Parathyroid adenoma (tissue), 2 donors: ENCODE measurements around the gene SORD.
"Not testable (repeated sequence)": the region's sequence is repeated elsewhere in the genome, so short reads cannot be mapped to it uniquely, and the experiment has no call there.

Experiments used
- H2AFZ ChIP-seq: fragments of 300-600 bp; sonication (generic); one replicate; pipeline ENCODE4 v1.7.0; 2017; ENCODE audit warnings: antibody characterized with exemption, mild to moderate bottlenecking
- H3K27ac ChIP-seq: fragments of 300-600 bp; sonication (generic); one replicate; pipeline ENCODE4 v1.7.0; 2017
- H3K27me3 ChIP-seq: fragments of 300-600 bp; sonication (generic); one replicate; pipeline ENCODE4 v1.7.0; 2017; ENCODE audit warnings: low read length; ENCODE audit not compliant: control insufficient read depth, insufficient read depth
- H3K36me3 ChIP-seq: fragments of 300-600 bp; sonication (generic); one replicate; pipeline ENCODE4 v1.7.0; 2017; ENCODE audit warnings: low read length; ENCODE audit not compliant: control insufficient read depth, insufficient read depth
- H3K4me1 ChIP-seq: fragments of 300-600 bp; sonication (generic); one replicate; pipeline ENCODE4 v1.7.0; 2017; ENCODE audit warnings: control low read depth
- H3K4me2 ChIP-seq: fragments of 300-600 bp; sonication (generic); one replicate; pipeline ENCODE4 v1.7.0; 2017; ENCODE audit warnings: low read length
- H3K4me3 ChIP-seq: fragments of 300-600 bp; sonication (generic); one replicate; pipeline ENCODE4 v1.7.0; 2017; ENCODE audit warnings: low read depth, low read length
- H3K79me2 ChIP-seq: fragments of 300-600 bp; sonication (generic); one replicate; pipeline ENCODE4 v1.7.0; 2017; ENCODE audit warnings: control low read depth
- H3K9ac ChIP-seq: fragments of 300-600 bp; sonication (generic); one replicate; pipeline ENCODE4 v1.7.0; 2017; ENCODE audit warnings: mild to moderate bottlenecking
- H3K9me3 ChIP-seq: fragments of 300-600 bp; sonication (generic); one replicate; pipeline ENCODE4 v1.7.0; 2017; ENCODE audit warnings: low read length; ENCODE audit not compliant: control insufficient read depth
- TF ChIP-seq, protein P1 (sequence below): fragments of 300-600 bp; sonication (generic); IDR thresholded peaks from one replicate; pipeline ENCODE4 v1.7.0; 2017; ENCODE audit warnings: antibody characterized with exemption, mild to moderate bottlenecking
- donor health status: primary hyperparathyroidism.

SORD gene

DNA sequence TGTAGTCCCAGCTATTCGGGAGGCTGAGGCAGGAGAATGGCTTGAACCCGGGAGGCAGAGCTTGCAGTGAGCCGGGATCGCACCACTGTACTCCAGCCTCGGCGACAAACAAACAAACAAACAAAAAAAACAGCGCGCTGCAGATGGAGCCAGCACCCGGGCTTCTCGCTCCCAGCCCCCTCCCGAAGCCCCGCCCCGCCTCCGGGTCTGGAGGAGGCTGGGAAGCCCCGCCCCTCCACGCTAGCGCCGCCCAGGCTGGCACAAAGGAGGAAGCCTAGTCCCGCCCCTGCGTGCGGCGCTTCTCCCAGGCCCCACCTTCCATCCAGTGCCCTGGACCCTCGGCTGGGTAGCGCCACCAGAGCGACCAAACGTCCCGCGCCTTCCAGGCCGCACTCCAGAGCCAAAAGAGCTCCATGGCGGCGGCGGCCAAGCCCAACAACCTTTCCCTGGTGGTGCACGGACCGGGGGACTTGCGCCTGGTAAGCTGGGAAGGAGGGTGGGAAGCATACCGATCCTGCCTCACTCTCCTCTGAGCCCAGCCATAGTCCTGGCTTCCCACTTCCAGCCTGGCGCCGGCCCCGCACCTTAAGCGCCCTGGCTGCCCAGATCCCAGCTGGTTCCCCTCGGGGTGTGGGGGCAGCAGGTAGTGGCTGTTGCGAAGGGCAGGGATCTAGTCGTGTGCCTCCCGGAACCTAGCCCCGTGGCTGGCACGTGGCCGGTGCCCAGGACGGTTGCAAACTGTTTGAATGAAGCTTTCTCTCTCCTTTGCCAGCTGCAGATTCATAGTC, at the start of gene SORD:
Gene SORD (plus strand): TSS at position 325 of the 788 bp plus-strand sequence. CDS start 89 bp downstream, at position 414.
- Histone ChIP-seq H3K27me3 (no peaks in the 10 kb centered on the region), H3K27ac (peak within 1 kb of the TSS; percentile 64), H3K36me3 (no peaks in the 10 kb centered on the region), H3K9ac (no peak within 1 kb of the TSS), H3K4me3 (peak within 1 kb of the TSS; percentile 65), H3K79me2 (no peaks in the 10 kb centered on the region), H2AFZ (peak within 1 kb of the TSS; percentile 91), H3K9me3 (no peaks in the 10 kb centered on the region), H3K4me1 (peaks cover 2% of the 10 kb centered on the region), H3K4me2 (peak within 1 kb of the TSS; percentile 74)
- TF ChIP-seq, protein P1, sequence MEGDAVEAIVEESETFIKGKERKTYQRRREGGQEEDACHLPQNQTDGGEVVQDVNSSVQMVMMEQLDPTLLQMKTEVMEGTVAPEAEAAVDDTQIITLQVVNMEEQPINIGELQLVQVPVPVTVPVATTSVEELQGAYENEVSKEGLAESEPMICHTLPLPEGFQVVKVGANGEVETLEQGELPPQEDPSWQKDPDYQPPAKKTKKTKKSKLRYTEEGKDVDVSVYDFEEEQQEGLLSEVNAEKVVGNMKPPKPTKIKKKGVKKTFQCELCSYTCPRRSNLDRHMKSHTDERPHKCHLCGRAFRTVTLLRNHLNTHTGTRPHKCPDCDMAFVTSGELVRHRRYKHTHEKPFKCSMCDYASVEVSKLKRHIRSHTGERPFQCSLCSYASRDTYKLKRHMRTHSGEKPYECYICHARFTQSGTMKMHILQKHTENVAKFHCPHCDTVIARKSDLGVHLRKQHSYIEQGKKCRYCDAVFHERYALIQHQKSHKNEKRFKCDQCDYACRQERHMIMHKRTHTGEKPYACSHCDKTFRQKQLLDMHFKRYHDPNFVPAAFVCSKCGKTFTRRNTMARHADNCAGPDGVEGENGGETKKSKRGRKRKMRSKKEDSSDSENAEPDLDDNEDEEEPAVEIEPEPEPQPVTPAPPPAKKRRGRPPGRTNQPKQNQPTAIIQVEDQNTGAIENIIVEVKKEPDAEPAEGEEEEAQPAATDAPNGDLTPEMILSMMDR, result no peak

DNA sequence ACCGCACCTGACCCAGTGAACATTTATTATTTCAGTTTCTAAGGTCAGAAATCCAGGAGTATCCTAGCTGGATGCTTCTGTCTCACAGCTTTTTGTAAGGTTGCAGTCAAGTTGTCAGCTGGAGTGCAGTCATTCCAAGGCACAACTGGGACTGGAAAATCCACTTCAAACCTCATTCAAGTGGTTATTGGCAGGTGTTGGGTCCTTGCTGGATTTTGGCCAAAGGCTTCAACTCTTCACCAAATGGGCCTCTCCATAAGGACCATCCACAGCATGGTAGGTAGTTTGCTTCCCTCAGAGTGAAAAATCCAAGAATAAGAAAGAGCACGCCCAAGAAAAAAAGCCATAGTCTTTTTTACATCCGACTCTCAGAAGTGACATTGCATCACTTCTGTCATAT, 46.8 kb upstream of the SORD start:
- H3K4me1 ChIP-seq, H3K27me3 ChIP-seq: not testable (repeated sequence)

DNA sequence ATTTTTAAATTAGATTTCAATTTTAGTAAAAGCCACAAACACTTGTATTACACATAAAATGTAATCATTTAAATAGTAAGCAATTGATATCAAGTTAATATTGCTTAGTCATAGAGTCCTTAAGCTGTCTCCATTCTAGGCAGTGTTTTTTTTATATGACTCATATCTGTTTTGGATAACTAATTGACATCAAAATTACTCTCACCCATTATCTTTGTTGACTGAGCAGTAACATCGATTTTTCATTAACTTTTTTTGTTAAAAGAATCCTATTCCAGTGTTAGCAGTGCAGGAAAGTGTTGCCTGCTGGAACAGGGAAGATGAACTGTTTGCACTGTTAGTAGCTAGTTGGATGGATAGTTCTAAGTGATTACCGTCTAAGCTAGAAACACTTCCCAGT, 45.2 kb upstream of the SORD start:
- H3K27ac ChIP-seq, H3K9ac ChIP-seq, H2AFZ ChIP-seq, H3K79me2 ChIP-seq, H3K9me3 ChIP-seq, H3K4me1 ChIP-seq, H3K36me3 ChIP-seq, H3K27me3 ChIP-seq, H3K4me3 ChIP-seq, H3K4me2 ChIP-seq: not testable (repeated sequence)

More for the DNA sequence above, 46.8 kb upstream of the SORD start:
- not testable (repeated sequence) for H2AFZ ChIP-seq, H3K4me2 ChIP-seq, H3K27ac ChIP-seq, H3K79me2 ChIP-seq, H3K36me3 ChIP-seq, H3K9me3 ChIP-seq, H3K9ac ChIP-seq, H3K4me3 ChIP-seq

DNA sequence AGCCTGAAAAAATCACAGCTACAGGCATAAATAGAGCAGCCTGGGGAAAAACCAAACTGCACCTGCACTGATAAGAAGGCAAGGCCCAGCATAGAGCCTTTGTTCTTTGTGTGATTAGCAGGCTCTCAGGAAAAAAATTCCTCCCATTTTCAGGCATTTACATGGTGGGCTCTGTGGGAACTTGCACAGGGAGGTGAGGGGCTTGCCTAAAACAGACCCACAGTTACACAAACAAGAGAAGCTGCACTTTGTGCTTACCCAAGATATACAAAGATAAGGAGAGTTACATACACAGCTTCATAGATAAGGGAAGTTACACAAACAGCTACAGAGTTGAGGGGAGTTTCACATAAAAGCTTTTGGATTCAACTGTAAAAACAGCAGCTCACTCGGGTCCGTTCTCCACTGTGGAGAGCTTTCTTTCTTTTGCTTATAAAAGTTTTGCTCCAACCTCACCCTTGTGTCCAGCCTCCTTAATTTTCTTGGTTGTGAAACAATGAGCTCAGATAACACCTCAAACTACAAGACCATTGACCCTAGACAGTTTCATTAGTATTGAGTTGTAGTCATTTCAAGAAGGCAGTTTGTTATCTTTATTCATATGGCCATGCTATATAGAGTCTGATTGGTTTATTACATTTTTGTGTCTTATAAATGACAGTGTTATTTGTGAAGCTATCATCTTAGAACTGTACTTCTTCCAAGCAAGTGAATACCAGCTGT, 43.2 kb upstream of the SORD start:
- H3K36me3 ChIP-seq, H3K79me2 ChIP-seq, H3K9ac ChIP-seq, H3K4me3 ChIP-seq, H3K4me2 ChIP-seq, H3K9me3 ChIP-seq, H3K27me3 ChIP-seq, H3K27ac ChIP-seq, H2AFZ ChIP-seq, H3K4me1 ChIP-seq: not testable (repeated sequence)

DNA sequence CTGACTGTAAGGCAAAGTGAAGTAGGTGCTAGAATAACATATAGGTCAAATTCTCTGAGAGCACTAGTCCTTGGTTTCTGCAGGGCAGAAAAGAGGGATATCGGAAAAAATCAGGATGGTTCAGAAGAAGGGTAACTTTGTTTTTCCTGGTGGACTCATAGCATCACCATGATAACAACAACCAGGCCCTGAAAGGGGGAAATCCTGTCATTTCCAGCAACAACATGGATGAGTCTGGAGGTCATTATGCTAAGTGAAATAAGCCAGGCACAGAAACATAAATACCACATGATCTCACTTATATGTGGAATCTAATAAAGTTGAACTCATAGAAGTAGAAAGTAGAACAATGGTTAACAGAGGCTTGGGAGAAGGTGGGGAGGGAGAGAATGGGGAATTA, 38.9 kb upstream of the SORD start:
- H3K36me3 ChIP-seq, H3K4me3 ChIP-seq, H3K4me2 ChIP-seq, H3K27ac ChIP-seq, H3K4me1 ChIP-seq, H3K9ac ChIP-seq, H3K9me3 ChIP-seq, H3K79me2 ChIP-seq, H2AFZ ChIP-seq, H3K27me3 ChIP-seq: not testable (repeated sequence)

DNA sequence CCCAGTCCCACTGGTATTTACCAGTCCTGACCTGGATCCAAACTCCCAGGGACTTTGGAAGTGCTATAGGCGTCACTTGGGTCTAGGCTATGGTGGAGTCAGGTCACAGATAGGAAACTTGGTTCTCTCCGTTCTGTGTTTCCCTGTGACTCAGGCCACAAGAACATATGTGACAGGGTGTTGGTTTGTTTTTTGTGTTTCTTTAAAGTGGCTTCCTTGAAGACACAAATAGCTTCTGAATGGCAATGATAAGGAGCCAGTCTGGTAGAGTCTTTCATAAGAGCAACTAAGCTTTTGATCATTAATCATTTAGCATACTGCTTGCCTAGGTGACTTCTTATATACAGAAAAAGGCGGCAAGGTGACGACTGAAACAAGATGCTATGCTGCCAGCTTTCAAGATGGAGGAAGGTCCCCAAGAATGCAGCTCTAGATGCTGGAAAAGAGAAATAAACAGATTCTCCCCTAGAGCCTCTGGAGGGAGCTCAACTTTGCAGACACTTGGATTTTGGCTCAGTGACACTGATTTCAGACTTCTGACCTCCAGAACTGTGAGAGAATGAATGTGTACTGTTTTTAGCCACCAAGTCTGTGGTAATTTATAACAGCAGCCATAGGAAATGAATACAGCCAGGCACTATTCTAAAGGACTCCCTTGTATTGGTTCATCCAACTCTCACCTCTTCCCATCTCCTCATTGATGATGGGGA, 36.5 kb upstream of the SORD start:
- H3K36me3 ChIP-seq, H3K9ac ChIP-seq, H3K27ac ChIP-seq, H3K4me3 ChIP-seq, H3K79me2 ChIP-seq, H3K27me3 ChIP-seq, H3K4me1 ChIP-seq, H3K9me3 ChIP-seq, H3K4me2 ChIP-seq, H2AFZ ChIP-seq: not testable (repeated sequence)

DNA sequence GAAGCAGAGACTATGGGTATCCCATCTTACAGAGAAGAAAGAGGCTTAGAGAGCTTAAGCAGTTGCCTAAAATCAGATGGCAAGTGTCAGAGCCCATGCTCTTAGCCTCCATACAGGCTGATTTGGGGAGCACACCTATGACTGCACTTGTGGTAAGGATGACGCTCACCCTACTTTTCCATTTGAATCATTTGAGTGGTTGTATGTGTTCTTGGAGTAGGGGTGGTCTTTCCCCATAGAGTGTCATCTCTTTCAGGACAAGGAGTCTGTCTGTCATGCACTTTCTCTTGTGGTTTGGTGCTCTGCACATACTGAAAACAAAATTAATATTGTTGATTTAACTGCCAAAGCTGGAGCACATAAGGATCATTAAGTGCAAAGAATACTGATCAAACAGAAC, 35.3 kb upstream of the SORD start:
- H3K36me3 ChIP-seq, H3K4me3 ChIP-seq, H2AFZ ChIP-seq, H3K79me2 ChIP-seq, H3K9ac ChIP-seq, H3K27ac ChIP-seq, H3K4me1 ChIP-seq, H3K4me2 ChIP-seq, H3K9me3 ChIP-seq, H3K27me3 ChIP-seq: not testable (repeated sequence)

DNA sequence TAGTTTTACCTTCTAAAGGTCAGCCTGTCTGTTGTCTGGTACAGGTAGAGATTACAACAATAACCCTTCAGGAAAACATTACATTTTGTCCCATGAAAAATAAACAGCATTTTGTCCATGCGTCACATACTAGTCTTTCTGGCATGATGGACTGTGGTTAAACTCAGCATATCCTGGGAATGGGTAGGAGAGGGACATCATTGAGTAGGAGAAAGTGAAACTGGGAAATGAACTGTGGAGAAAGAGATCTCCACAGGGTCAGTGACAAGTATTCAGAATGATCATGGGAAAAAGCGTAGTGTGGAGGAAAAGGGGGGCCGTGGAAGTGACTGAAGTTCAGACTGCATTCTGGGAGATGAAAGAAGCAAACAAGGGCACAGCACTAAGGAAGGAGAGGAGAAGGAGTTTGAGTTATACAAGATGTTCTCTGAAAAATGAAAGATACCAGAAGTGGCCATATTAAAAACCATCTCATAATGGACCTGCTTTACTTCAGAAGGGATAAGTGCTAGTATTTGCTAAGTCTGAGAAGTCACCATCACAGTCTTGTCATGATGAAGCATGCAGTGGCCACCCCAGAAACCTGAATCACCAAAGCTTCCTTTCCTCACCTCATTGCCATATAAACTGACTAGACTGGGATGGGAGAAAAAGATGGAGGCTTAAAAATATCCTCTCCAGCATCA, 34.7 kb upstream of the SORD start:
- not testable (repeated sequence) for H3K27me3 ChIP-seq, H3K4me2 ChIP-seq, H2AFZ ChIP-seq, H3K27ac ChIP-seq, H3K4me3 ChIP-seq, H3K4me1 ChIP-seq, H3K79me2 ChIP-seq, H3K9me3 ChIP-seq, H3K9ac ChIP-seq, H3K36me3 ChIP-seq

DNA sequence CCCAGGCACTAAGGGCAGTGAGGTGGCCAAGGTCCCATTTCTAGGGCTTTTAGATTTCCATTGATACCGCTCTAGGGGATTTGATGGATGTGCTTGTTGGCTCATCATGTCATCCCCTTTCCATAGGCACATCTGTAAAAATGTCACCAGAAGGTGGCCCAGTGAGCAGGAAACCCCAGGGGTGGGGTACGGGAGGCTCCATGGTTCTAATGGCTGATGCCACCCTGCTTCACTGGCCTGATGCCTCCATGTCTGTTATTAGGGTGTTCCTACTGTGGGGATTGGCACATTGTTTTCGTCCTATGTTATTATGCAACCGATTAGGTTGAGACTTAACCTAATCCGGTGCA, 34.1 kb upstream of the SORD start:
- not testable (repeated sequence) for H3K9ac ChIP-seq, H3K36me3 ChIP-seq, H3K4me2 ChIP-seq, H3K9me3 ChIP-seq, H3K27me3 ChIP-seq, H3K4me3 ChIP-seq, H3K79me2 ChIP-seq, H3K4me1 ChIP-seq, H3K27ac ChIP-seq, H2AFZ ChIP-seq
